HG03571 (cell line): Measurements from ENCODE around the gene LARGE1.

Source experiments
- ATAC-seq: cut with Tn5 transposase; IDR thresholded peaks from one replicate; pipeline ENCODE4 v1.9.1; 2021; ENCODE audit not compliant: unreplicated experiment

Gene LARGE1

GRCh38 chr22:33785283-33785968 is 134.8 kb downstream of the LARGE1 start:
- ATAC-seq, result no peak

- no peak for ATAC-seq
Measured at GRCh38 chr22:33781411-33781810, 138.9 kb downstream of the LARGE1 start.

- no peak for ATAC-seq
Measured at GRCh38 chr22:33780531-33781136, 139.6 kb downstream of the LARGE1 start.

GRCh38 chr22:33779243-33779642 is 141.0 kb downstream of the LARGE1 start:
- no peak for ATAC-seq

- ATAC-seq, result no peak
Measured at GRCh38 chr22:33776491-33776890, 143.8 kb downstream of the LARGE1 start.

- ATAC-seq, result no peak
Measured at GRCh38 chr22:33774781-33775180, 145.5 kb downstream of the LARGE1 start.

GRCh38 chr22:33772745-33773144 is 147.5 kb downstream of the LARGE1 start:
- no peak for ATAC-seq

- ATAC-seq, result no peak
Measured at GRCh38 chr22:33771136-33771535, 149.1 kb downstream of the LARGE1 start.

GRCh38 chr22:33770723-33771122 is 149.6 kb downstream of the LARGE1 start:
- ATAC-seq, result no peak

GRCh38 chr22:33766091-33766490 is 154.2 kb downstream of the LARGE1 start:
- no peak for ATAC-seq

- ATAC-seq, result no peak
Measured at GRCh38 chr22:33758961-33759360, 161.3 kb downstream of the LARGE1 start.

- ATAC-seq, result no peak
Measured at GRCh38 chr22:33757802-33758483, 162.3 kb downstream of the LARGE1 start.

GRCh38 chr22:33757041-33757801 is 163.1 kb downstream of the LARGE1 start:
- no peak for ATAC-seq

- ATAC-seq, result no peak
Measured at GRCh38 chr22:33756508-33756949, 163.7 kb downstream of the LARGE1 start.

- ATAC-seq, result no peak
Measured at GRCh38 chr22:33748714-33749113, 171.6 kb downstream of the LARGE1 start.

- no peak for ATAC-seq
Measured at GRCh38 chr22:33747576-33748180, 172.6 kb downstream of the LARGE1 start.

- no peak for ATAC-seq
Measured at GRCh38 chr22:33747029-33747428, 173.2 kb downstream of the LARGE1 start.

- ATAC-seq, result no peak
Measured at GRCh38 chr22:33746501-33746928, 173.8 kb downstream of the LARGE1 start.

GRCh38 chr22:33745501-33745900 is 174.8 kb downstream of the LARGE1 start:
- no peak for ATAC-seq

GRCh38 chr22:33743756-33744155 is 176.5 kb downstream of the LARGE1 start:
- ATAC-seq, result no peak

GRCh38 chr22:33741025-33741424 is 179.3 kb downstream of the LARGE1 start:
- ATAC-seq, result no peak
